Measurements from ENCODE around the gene ADAM20.
"Not testable (repeated sequence)": the region's sequence is repeated elsewhere in the genome, so short reads cannot be mapped to it uniquely, and the experiment has no call there.

Gene ADAM20

DNA sequence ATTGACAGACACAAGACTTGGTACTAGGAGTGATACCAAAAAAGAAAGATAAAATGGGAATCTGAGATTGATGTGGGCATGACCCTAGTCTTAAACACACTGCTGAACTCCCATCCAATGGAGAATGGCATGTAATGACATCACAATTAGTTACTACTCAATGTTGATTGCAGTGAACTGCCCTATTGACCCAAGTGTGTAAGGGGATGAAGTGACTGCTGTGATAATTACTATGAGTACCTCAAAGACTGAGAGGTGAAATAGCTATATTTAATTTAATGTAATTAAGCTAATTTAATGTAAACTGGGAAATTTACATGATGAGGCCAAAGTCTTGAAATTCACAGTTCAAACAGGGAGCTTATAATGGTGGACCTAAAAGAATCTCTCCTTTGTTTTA, at the start of gene ADAM20:
ADAM20 (minus strand) TSS at position 101 of the 400 bp plus-strand sequence. CDS start 10,247 bp downstream, outside the sequence.
- DNase-seq (ENCODE audit: low spot score): no peak

DNA sequence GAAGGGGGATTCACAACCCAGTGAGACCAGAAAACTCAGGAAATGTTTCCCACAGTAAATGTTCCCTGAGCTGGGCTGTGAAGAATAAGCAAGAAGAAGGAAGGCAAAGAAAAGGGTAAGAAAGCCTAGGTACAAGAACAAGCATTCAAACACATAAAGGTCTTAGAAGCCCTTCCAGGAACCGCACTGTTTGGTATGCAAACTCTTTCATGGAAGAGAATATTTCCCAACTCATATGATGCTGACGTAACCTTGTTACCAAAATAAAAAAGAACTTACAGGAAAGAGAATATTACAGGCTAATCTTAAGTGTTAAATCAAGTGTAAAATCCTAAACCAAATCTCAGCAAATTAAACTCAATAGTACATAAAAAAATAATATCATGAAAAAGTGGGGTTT, 42.1 kb upstream of the ADAM20 start:
- DNase-seq (ENCODE audit: low spot score): no peak

DNA sequence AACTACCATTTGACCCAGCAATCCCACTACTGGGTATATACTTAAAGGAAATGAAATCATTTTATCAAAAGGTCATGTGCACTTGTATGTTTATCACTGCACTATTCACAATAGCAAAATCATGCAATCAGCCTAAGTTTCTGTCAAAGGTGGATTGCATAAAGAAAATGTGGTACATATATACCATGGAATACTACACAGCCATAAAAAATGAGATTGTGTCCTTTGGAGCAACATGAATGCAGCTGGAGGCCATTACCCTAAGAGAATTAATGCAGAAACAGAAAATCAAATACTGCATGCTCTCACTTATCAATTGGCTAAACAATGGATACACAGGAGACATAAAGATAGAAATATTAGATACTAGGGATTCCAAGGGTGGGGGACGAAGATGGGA, 38.2 kb upstream of the ADAM20 start:
- no peak for DNase-seq (ENCODE audit: low spot score)

DNA sequence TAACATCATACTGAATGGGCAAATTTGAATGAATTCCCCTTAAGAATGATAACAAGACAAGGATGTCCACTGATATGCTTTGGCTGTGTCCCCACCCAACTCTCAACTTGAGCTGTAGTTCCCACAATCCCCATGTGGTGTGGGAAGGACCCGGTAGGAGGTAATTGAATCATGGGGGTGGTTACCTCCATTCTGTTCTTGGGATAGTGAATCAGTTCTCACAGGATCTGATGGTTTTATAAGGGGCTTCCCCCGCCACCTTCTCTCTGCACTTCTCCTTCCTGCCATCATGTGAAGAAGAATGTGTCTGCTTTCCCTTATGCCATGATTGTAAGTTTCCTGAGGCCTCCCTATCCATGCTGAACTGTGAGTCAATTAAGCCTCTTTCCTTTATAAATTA, 36.3 kb upstream of the ADAM20 start:
- DNase-seq (ENCODE audit: low spot score): no peak

DNA sequence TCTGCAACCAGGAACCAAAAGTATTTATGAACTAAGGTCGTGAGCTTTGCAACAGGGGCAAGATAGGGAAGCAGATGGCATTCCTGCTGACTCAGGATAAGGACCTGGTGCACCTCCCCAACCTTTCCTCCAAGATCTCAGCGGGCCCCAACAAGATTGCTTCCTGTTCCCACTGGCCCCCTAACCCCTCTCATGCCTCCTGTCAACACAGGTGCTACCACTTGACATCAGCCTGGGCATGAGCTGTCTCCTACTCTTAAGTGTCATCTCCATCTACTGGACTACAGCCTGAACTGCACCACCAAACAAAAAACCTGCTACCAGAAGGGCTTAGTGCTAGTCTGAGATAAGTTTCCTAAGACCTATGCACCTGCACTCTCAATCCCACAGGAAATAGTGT, 33.0 kb upstream of the ADAM20 start:
- no peak for DNase-seq (ENCODE audit: low spot score)

DNA sequence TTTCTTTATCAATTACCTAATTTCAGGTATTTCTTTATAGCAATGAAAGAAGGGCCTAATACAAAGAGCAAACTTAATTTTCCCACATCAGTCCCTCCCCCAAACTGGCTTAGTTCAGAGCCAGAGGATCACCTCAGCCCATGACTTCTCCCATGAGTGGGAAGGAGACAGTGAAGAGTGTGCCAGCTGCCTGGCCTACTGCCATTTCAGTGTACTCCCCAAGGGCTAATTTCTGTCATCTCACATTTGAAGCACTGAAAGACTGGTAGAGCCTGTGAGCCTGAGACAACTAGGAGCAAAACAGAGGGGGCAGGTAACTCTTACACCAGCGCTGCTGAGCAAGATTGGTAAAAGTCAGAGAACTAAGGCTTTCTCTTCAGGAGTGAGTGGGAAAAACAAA, 29.1 kb upstream of the ADAM20 start:
- DNase-seq (ENCODE audit: low spot score): no peak

DNA sequence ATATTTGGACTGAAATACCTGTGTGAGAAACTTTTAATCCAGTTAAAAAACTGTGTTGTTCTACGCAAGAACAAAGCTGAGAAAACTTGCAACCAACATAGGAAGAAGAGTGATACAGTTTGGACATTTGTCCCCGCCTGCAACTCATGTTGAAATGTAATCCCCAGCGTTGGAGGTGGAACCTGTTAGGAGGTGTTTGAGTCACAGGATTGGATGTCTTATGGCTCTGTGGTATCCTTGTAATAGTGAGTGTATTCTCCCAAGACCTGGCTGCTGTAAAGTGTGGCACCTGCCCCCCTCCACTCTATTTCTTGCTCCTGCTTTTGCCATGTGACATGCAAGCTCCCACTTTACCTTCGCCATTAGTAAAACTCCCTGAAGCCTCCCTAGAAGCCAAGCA, 28.6 kb upstream of the ADAM20 start:
- no peak for DNase-seq (ENCODE audit: low spot score)

DNA sequence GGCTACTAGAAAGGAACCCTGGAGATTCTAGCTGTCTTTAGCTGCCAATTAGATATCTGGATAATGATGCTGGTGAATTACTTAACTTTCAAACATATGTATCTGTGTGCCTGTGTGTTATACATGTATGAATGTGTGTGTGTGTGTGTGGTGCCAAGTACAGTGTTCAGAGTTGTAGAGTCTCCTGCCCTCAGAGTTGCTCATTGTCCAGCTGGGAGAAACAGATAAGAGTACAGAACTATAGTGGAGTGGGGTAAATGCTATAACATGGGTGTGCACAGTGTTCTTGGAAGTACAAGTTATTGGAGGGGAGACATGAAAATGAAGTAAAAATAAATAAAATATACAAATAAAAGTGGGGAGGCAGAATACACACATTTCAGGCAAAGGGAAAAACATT, 23.6 kb upstream of the ADAM20 start:
- no peak for DNase-seq (ENCODE audit: low spot score)

DNA sequence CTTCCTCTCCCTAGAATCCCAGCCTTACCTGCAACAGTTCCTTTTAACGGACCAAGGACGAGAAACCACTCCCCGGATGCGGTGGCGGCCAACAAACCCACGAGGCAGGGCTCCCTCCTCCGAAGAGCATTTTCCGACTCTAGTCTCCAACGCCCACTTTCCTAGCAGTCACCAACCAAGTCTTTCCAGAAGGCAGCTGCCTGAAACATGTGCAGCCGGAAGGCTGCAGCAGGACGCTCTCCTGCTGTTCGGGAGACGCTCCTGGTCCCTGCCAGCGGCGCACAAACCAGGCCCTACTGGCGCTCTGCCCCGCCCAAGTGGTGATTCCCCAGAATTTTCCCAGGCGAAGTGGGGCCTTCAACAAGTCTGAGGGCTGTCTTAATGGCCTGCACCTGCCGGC, 21.1 kb upstream of the ADAM20 start:
- no peak for DNase-seq (ENCODE audit: low spot score)

DNA sequence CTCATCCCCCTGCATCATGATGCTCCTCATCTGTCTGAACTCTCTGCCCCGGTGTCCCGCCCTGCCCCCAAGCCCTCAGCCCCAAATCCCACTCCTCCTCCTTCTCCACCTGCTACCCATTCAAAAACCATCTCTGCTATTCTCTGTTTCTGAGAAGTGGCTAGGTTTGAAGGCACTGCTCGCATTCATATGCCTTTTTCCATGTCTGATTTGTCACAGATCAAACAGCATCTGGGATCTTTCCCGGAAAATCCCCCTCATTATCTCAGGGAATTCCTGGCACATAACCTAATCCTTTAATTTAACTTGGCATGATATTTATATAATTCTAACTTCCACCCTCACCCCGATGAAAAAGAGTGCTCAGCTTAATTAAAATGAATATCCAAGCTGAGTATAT, 3.3 kb upstream of the ADAM20 start:
- DNase-seq (ENCODE audit: low spot score): no peak

DNA sequence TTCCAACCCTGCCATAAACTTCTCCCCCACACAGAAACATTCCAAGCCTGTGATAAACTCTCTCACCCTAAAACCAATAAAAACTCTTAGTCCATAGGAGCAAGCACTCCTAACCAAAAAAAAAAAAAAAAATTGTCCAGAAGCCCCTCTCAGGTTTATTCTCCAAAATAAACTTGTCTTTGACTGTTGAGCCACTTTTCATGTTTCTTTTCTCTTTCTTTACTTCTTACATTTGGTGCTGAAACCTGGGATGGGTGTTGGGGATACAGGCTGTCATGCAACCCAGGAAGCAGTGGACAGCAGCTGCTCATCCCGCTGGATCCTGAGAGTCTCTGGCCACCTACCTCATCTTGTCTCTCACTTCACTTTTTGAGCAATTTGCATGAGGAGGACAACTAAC, 2.0 kb upstream of the ADAM20 start:
- no peak for DNase-seq (ENCODE audit: low spot score)

DNA sequence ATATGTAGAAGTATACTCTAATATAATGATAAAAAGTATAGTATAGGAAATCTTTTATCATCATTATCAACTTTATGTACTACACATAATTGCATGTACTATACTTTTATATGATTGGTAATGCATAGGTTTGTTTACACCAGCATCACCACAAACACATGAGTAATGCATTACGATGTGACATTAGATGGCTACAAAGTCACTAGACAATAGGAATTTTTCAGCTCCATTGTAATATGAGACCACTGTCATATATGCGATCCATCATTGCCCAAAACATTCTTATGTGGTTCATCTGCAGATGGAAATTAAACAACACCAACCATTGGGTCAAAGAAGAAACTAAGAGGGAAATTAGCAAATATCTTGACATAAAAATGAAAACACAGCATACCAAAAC, 4.4 kb downstream of the ADAM20 start:
- no peak for DNase-seq (ENCODE audit: low spot score)

DNA sequence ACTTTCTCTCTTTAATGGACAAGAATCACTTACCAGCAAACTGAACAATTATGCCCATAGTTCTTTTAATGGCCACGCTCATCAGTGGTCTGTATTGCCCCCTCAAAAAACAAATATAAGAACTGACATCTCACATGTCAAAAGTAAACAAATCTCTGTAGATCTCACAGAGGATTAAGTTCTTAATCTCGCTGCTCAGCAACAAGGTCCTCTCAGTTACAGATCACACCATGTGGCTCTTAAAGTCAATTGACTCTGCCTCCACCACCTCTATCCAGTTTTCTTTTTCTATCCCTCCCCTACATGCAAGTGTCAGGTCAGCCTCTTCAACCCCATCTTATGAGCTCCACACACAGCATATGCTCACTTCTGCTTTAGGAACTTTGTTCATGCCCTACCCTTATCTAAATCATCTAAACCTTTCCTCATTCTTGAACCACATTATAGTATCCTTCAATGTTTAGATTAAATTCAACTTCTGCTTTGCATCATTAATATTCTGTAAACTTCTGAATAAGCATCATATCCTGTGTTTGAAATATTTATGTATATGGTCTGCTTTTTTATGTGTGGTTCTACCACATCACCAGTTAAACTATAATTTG, 7.2 kb downstream of the ADAM20 start:
- no peak for DNase-seq (ENCODE audit: low spot score)

DNA sequence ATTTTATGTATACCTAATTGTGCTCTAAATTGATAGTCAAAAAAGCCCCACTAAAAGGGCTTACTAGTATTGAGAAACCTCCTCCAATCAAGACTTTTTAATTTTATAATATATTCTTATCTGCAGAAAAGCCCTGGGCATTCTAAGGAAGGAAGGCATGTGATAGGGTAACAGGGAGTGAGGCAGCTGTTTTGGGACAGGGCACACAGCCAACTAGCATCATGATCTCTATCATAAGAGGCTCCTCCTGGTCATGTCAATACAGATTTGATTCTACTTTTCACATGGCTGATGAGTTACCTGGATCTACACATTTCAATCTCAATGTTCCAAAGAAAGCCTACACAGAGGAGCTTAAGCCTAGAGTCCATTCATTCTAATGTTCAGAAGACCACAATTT, 9.1 kb downstream of the ADAM20 start:
- no peak for DNase-seq (ENCODE audit: low spot score)

DNA sequence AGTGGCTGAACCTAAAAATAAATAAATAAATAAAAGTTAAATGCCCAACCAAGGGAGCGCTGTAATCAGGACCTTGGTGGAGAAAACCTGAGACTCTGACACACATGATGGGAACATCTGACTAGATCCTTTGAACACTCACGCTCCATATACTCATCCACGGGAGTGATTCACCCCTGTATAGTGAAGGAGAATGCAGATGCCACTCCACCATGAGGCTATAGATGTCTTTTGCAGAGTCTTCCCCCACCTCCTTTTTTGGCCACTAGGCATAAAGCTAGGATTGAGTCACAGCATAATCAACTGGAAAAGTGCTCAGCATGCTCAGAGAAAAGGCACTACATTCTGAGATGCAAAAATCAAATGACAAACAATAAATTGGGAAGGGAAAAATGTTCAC, 19.0 kb downstream of the ADAM20 start:
- DNase-seq (ENCODE audit: low spot score): no peak

DNA sequence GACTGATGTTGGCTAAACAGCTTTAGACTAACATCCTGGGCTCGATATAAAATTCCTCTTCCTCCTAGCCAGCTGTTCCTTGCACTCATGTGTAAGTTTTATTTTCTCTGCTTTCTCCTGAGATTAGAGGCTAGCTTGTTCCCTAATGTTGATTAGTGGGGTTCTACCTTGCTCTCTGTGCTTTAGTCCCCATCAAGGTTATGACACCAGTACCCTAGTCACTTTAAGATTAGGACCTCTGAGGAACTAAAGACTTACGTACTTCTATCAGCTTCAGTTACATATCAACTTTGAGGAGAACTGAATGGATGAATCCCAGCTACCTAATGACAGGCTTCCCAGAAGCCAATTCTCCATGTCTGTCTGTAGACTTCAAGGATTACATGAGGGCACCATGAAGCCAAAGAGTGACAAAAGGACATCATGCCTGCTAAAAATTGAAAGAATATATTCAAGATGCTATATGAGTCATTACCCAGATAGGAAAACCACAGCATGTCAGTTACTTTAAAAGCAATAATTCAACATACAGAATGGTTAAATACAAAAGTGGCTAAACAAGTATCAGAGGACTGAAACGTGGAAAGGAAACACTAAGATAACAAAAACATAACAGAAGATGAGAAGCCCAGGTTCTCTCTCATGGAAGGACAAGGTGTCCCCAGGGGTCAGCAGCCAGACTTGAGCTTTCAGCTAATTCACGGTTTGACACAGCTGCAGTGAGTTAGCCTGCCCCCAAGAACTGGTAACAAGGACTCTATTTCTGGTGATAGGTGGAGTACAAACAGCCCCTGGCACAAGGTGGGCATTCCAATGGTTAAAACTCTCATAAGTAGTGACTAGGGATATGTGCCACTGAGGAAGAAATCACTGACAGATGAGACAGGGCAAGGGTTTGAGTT, 20.4 kb downstream of the ADAM20 start:
- DNase-seq (ENCODE audit: low spot score): no peak

DNA sequence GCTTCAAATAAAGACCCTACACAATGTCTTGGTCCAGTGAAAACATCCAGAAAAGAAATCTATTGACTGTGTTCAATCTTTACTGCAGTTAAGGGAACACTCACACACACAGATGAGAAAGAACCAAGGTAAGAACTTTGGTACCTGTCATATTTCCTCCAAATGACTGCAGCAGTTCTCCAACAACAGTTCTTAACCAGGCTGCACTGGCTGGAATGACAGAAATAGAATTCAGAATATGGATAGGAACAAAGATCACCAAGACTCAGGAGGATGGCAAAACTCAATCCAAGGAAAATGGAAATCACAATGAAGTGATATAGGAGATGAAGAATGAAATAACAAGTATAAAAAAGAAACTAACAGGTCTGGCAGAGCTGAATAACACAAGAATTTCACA, 36.6 kb downstream of the ADAM20 start:
- DNase-seq (ENCODE audit: low spot score): no peak

DNA sequence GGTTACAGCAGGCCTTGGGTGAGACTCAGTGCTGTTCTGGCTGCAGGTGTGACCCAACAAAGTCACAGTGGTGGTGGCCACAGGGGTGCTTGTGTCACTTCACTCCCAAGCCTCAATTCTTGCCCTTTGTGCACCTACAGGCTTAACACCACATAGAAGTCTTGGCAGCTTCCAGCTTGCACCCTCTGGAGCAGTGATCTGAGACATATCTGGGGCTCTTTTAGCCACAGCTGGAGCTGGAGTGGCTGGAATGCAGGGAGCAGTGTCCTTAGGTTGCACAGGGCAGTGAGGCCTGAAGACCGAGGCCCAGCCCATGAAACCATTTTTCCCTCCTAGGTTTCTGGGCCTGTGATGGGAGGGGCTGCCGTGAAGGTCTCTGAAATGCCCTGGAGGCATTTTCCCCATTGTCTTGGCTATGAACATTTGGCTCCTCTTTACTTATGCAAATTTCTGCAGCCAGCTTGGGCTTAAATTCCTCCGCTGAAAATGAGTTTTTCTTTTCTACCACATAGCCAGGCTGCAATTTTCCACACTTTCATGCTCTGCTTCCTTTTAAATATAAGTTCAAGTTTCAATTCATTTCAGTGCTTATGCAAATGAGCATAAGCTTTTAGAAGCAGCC, 45.1 kb downstream of the ADAM20 start:
- no peak for DNase-seq (ENCODE audit: low spot score)

DNA sequence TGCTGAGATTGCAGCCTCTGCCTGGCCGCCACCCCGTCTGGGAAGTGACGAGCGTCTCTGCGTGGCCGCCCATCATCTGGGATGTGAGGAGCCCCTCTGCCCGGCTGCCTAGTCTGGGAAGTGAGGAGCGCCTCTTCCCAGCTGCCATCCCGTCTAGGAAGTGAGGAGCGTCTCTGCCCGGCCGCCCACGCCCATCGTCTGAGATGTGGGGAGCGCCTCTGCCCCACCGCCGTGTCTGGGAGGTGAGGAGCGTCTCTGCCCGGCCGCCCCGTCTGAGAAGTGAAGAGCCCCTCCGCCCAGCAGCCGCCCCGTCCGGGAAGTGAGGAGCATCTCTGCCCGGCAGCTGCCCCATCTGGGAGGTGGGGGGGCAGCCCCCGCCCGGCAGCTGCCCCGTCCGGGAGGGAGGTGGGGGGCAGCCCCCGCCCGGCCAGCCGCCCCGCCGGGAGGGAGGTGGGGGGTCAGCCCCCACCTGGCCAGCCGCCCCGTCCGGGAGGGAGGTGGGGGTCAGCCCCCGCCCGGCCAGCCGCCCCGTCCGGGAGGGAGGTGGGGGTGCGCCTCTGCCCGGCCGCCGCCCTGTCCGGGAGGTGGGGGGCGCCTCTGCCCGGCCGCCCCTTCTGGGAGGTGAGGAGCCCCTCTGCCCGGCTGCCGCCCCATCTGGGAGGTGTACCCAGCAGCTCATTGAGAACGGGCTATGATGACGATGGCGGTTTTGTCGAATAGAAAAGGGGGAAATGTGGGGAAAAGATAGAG, 57.3 kb downstream of the ADAM20 start:
- not testable (repeated sequence) for DNase-seq (ENCODE audit: low spot score)

DNA sequence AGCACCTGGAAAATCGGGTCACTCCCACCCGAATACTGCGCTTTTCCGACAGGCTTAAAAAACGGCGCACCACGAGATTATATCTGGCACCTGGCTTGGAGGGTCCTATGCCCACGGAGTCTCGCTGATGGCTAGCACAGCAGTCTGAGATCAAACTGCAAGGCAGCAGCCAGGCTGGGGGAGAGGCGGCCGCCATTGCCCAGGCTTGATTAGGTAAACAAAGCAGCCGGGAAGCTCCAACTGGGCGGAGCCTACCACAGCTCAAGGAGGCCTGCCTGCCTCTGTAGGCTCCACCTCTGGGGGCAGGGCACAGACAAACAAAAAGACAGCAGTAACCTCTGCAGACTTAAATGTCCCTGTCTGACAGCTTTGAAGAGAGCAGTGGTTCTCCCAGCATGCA, 59.3 kb downstream of the ADAM20 start:
- not testable (repeated sequence) for DNase-seq (ENCODE audit: low spot score)

DNA sequence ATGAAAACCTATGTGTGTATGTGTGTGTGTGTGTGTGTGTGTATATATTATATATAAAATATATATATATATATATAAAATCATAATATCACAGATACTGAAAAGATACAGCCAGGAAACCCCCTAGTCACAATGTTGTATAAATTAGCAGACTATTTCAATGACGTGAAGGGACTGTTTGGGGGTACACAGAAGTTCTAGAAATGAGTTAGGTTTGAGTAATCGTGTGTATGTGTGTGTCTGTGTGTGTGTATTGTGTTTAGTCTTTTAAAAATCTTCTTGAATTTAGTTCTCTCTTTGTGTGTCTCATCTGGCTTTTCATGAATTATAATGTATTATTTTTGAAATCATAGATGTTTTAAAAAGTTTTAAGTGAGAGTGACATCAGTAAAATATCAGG, 61.0 kb downstream of the ADAM20 start:
- no peak for DNase-seq (ENCODE audit: low spot score)
